A375 (cell line): ENCODE measurements around the gene PLBD2. TPM values are rescaled to one million over a fixed set of nuclear protein-coding genes. Genes with fewer than 3 reads are reported as not detected.

Experiments
- total RNA-seq: library from RNA; depleted of rRNA; stranded (reverse); fragments of >200 nt; shearing (Covaris generic); gene quantifications from 2 replicates; pipeline ENCODE4 v1.2.3, GENCODE V29; 2014; rRNA removed

The PLBD2 gene
- 8.4 and 15.1 TPM in 2 replicates for total RNA-seq

GRCh38 chr12:113358381-113359132, at the start of gene PLBD2:
Gene PLBD2 (plus strand): TSS chr12:113358587. CDS start chr12:113358601, 14 bp downstream.

GRCh38 chr12:113334786-113335539, 23.4 kb upstream of the PLBD2 start, which contains the start of gene SLC8B1:
Gene SLC8B1 (minus strand): TSS chr12:113335109. CDS start chr12:113332878, 2,231 bp downstream.

GRCh38 chr12:113403435-113404415, 45.3 kb downstream of the PLBD2 start, which contains the start of gene SDS:
Gene SDS (minus strand): TSS chr12:113403887. CDS start chr12:113399708, 4,179 bp downstream.

GRCh38 chr12:113422030-113422885, 63.9 kb downstream of the PLBD2 start, which contains the start of gene SDSL:
Gene SDSL (plus strand): TSS chr12:113422380. CDS start chr12:113427983, 5,603 bp downstream.

Other genes with a start within 250 kb of the PLBD2 start
- 0.50 and 1.2 TPM in 2 replicates for gene RASAL1, start 222.8 kb upstream of the PLBD2 start, total RNA-seq
- gene CFAP73, start 208.9 kb upstream of the PLBD2 start, total RNA-seq: 0.21 and 0.72 TPM in 2 replicates
- 107 and 134 TPM in 2 replicates for gene DDX54, start 173.1 kb upstream of the PLBD2 start, total RNA-seq
- 26.8 and 29.2 TPM in 2 replicates for gene RITA1, start 172.9 kb upstream of the PLBD2 start, total RNA-seq
- gene TPCN1, start 137.1 kb upstream of the PLBD2 start, total RNA-seq: 12.7 and 15.4 TPM in 2 replicates
- 6.1 and 6.8 TPM in 2 replicates for gene SLC8B1, start 23.5 kb upstream of the PLBD2 start, total RNA-seq
- not detected in 2 replicates for gene SDS, start 45.3 kb downstream of the PLBD2 start, total RNA-seq
- gene SDSL, start 63.8 kb downstream of the PLBD2 start, total RNA-seq: 9.6 and 12.9 TPM in 2 replicates
- gene LHX5, start 113.3 kb downstream of the PLBD2 start, total RNA-seq: not detected in 2 replicates